Activated naive CD8-positive, alpha-beta T cell treated with anti-CD3 and anti-CD28 coated beads, Interleukin-2, amount 50 U/mL, for 16 hours (primary cell): ENCODE measurements around the gene KCNT1.

Experiments used
- DNase-seq: peaks from one replicate; pipeline ENCODE4 v3.0.0-alpha.2; 2020; ENCODE audit warnings: low read depth, low spot score

KCNT1 gene

GRCh38 chr9:135780626-135781025, 78.6 kb downstream of the KCNT1 start:
- DNase-seq, result no peak

GRCh38 chr9:135782946-135783345, 81.0 kb downstream of the KCNT1 start:
- DNase-seq, result no peak

GRCh38 chr9:135783540-135784245, 81.7 kb downstream of the KCNT1 start:
- no peak for DNase-seq

GRCh38 chr9:135785013-135785575, 83.1 kb downstream of the KCNT1 start:
- DNase-seq, result no peak

- DNase-seq, result no peak
Observed at GRCh38 chr9:135786146-135786690, 84.2 kb downstream of the KCNT1 start.

- DNase-seq, result no peak
Observed at GRCh38 chr9:135787317-135787716, 85.3 kb downstream of the KCNT1 start.

- DNase-seq, result no peak
Observed at GRCh38 chr9:135787776-135788575, 86.0 kb downstream of the KCNT1 start.

GRCh38 chr9:135788576-135789300, 86.8 kb downstream of the KCNT1 start:
- DNase-seq, result no peak

- DNase-seq, result no peak
Observed at GRCh38 chr9:135789838-135790291, 87.9 kb downstream of the KCNT1 start.

GRCh38 chr9:135790356-135790755, 88.4 kb downstream of the KCNT1 start:
- DNase-seq, result no peak

GRCh38 chr9:135790850-135791249, 88.9 kb downstream of the KCNT1 start:
- no peak for DNase-seq

GRCh38 chr9:135791431-135792267, 89.7 kb downstream of the KCNT1 start:
- DNase-seq, result no peak

- no peak for DNase-seq
Observed at GRCh38 chr9:135792268-135793128, 90.5 kb downstream of the KCNT1 start.

- DNase-seq, result no peak
Observed at GRCh38 chr9:135793221-135794056, 91.5 kb downstream of the KCNT1 start.

- no peak for DNase-seq
Observed at GRCh38 chr9:135794057-135794335, 92.0 kb downstream of the KCNT1 start.

- no peak for DNase-seq
Observed at GRCh38 chr9:135794361-135794885, 92.4 kb downstream of the KCNT1 start.

- DNase-seq, result no peak
Observed at GRCh38 chr9:135795391-135795790, 93.4 kb downstream of the KCNT1 start.

- no peak for DNase-seq
Observed at GRCh38 chr9:135796784-135797485, 95.0 kb downstream of the KCNT1 start.
